Measurements from ENCODE around the gene TMEM62. TPM values are rescaled to one million over a fixed set of nuclear protein-coding genes. Genes with fewer than 3 reads are reported as not detected.
A peak's percentile ranks its signal among the peaks of the same experiment; 100 is the strongest.

TMEM62 gene
- total RNA-seq, 1 donor from 2014 or later = 15.3 TPM

- Mint-ChIP-seq H3K27ac (ENCODE audit: unreplicated experiment) (no peak overlapping the region), H3K4me1 (peaks cover 15% of the 10 kb centered on the region)
- no peak for DNase-seq (ENCODE audit: low read depth, low spot score)
These were observed 51.2 kb downstream of the TMEM62 start for GRCh38 chr15:43184407-43185124.

GRCh38 chr15:43185157-43186002 is 52.0 kb downstream of the TMEM62 start, which contains the start of gene CCNDBP1:
CCNDBP1 (plus strand) TSS chr15:43185403; CDS start chr15:43185499, 96 bp downstream.
- Mint-ChIP-seq H3K9me3 (no peaks in the 10 kb centered on the region), H3K27ac (ENCODE audit: unreplicated experiment) (peak within 1 kb of the TSS; percentile 24), H3K4me3 (peak within 1 kb of the TSS; percentile 92), H3K27me3 (ENCODE audit: low read depth) (no peaks in the 10 kb centered on the region), H3K4me1 (peaks cover 15% of the 10 kb centered on the region), H3K36me3 (ENCODE audit: low read depth) (peaks cover 2% of the 10 kb centered on the region)
- DNase-seq (ENCODE audit: low read depth, low spot score) = peak; percentile 84
- peak; percentile 58 for TF ChIP-seq CTCF (conservative IDR thresholded peaks at IDR 0.05)

More at GRCh38 chr15:43184407-43185124, 51.2 kb downstream of the TMEM62 start:
- Mint-ChIP-seq H3K36me3 (ENCODE audit: low read depth) (peaks cover 2% of the 10 kb centered on the region), H3K4me3 (peak overlapping the region; percentile 92), H3K9me3 (no peaks in the 10 kb centered on the region), H3K27me3 (ENCODE audit: low read depth) (no peaks in the 10 kb centered on the region)
- TF ChIP-seq CTCF (conservative IDR thresholded peaks at IDR 0.05) = no peak

- Mint-ChIP-seq H3K36me3 (ENCODE audit: low read depth) (peaks cover 2% of the 10 kb centered on the region), H3K4me1 (peaks cover 15% of the 10 kb centered on the region), H3K27ac (ENCODE audit: unreplicated experiment) (no peak overlapping the region), H3K27me3 (ENCODE audit: low read depth) (no peaks in the 10 kb centered on the region), H3K4me3 (peak overlapping the region; percentile 92), H3K9me3 (no peaks in the 10 kb centered on the region)
- no peak for TF ChIP-seq CTCF (conservative IDR thresholded peaks at IDR 0.05)
- no peak for DNase-seq (ENCODE audit: low read depth, low spot score)
These were observed 52.6 kb downstream of the TMEM62 start for GRCh38 chr15:43186003-43186353.

- Mint-ChIP-seq H3K9me3 (no peaks in the 10 kb centered on the region), H3K4me3 (peak overlapping the region; percentile 86), H3K36me3 (ENCODE audit: low read depth) (peaks cover 4% of the 10 kb centered on the region), H3K27ac (ENCODE audit: unreplicated experiment) (no peak overlapping the region), H3K4me1 (peaks cover 15% of the 10 kb centered on the region), H3K27me3 (ENCODE audit: low read depth) (no peaks in the 10 kb centered on the region)
- TF ChIP-seq CTCF (conservative IDR thresholded peaks at IDR 0.05) = peak; percentile 72
- DNase-seq (ENCODE audit: low read depth, low spot score) = no peak
These were observed 54.3 kb downstream of the TMEM62 start for GRCh38 chr15:43187544-43188155.

GRCh38 chr15:43189296-43189695 is 55.9 kb downstream of the TMEM62 start:
- Mint-ChIP-seq H3K4me1 (peaks cover 15% of the 10 kb centered on the region), H3K36me3 (ENCODE audit: low read depth) (peaks cover 2% of the 10 kb centered on the region), H3K27me3 (ENCODE audit: low read depth) (no peaks in the 10 kb centered on the region), H3K9me3 (no peaks in the 10 kb centered on the region), H3K27ac (ENCODE audit: unreplicated experiment) (no peak overlapping the region), H3K4me3 (no peak overlapping the region)
- TF ChIP-seq CTCF (conservative IDR thresholded peaks at IDR 0.05) = no peak
- no peak for DNase-seq (ENCODE audit: low read depth, low spot score)

All from neural crest cell (in vitro differentiated cells).